Adrenal gland (tissue), 5 donors: ENCODE results near the gene LMTK2.

Experiments
- CTCF ChIP-seq, 6 experiments: fragments of 450-650 bp in 4 of 6; fragments of 200-600 bp in 2 of 6; sonication (generic) in 1 of 6; IDR thresholded peaks; 1 replicate in 5 of 6; 2 replicates in 1 of 6; pipeline versions ENCODE4 v1.5.1 to v1.8.0; 2016 to 2021; ENCODE audit warnings: antibody characterized with exemption in 6 of 6, mild to moderate bottlenecking in 2 of 6, moderate library complexity in 1 of 6
- POLR2A ChIP-seq, 2 donors: fragments of 450-650 bp; IDR thresholded peaks; one replicate each; pipeline ENCODE4 v1.6.1; 2017; ENCODE audit warnings: antibody characterized with exemption in 2 of 2, mild to moderate bottlenecking in 2 of 2, moderate library complexity in 1 of 2
- donor health status: DM: no; HTN: no; CAD: no.

- no peak for TF ChIP-seq CTCF (IDR thresholded peaks at IDR 0.05)
- no peak for TF ChIP-seq POLR2A (IDR thresholded peaks at IDR 0.05)
Observed at GRCh38 chr7:98187138-98187502, 80.5 kb downstream of the LMTK2 start.
